LNCAP (cell line): Measurements from ENCODE around the gene BPIFA1.
A peak's percentile ranks its signal among the peaks of the same experiment; 100 is the strongest.

Experiments
- TF ChIP-seq, protein P1 (sequence below): fragments of 450-650 bp; IDR thresholded peaks from 2 replicates; pipeline ENCODE4 v1.5.1; 2017; ENCODE audit warnings: mild to moderate bottlenecking

Gene BPIFA1

DNA sequence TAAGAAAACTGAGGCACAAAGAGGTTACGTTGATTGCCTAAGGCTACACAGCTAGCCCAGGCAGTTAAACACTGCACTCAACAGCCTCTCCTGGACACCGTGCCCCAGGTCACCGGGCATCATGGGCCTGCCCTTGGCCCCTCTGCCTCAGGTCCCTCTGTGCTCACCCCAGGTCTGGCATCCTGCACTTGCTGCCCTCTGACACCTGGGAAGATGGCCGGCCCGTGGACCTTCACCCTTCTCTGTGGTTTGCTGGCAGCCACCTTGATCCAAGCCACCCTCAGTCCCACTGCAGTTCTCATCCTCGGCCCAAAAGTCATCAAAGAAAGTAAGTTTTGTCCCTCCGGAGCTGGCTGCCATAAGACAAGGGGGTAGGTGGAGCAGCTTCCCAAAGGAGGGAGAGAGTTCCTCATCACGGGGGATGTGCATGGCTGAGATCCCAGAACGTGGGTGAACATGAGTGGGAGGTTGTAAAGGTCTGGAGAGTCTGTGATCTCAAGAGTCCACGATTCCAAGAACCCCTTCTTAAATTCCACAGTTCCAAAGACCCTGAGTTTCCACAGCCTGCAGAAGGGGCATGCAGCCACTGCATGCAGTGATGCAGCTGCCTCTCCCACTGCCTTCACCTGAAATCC lies 50.2 kb downstream of the BPIFA1 start:
- TF ChIP-seq, protein P1, sequence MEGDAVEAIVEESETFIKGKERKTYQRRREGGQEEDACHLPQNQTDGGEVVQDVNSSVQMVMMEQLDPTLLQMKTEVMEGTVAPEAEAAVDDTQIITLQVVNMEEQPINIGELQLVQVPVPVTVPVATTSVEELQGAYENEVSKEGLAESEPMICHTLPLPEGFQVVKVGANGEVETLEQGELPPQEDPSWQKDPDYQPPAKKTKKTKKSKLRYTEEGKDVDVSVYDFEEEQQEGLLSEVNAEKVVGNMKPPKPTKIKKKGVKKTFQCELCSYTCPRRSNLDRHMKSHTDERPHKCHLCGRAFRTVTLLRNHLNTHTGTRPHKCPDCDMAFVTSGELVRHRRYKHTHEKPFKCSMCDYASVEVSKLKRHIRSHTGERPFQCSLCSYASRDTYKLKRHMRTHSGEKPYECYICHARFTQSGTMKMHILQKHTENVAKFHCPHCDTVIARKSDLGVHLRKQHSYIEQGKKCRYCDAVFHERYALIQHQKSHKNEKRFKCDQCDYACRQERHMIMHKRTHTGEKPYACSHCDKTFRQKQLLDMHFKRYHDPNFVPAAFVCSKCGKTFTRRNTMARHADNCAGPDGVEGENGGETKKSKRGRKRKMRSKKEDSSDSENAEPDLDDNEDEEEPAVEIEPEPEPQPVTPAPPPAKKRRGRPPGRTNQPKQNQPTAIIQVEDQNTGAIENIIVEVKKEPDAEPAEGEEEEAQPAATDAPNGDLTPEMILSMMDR, result no peak

DNA sequence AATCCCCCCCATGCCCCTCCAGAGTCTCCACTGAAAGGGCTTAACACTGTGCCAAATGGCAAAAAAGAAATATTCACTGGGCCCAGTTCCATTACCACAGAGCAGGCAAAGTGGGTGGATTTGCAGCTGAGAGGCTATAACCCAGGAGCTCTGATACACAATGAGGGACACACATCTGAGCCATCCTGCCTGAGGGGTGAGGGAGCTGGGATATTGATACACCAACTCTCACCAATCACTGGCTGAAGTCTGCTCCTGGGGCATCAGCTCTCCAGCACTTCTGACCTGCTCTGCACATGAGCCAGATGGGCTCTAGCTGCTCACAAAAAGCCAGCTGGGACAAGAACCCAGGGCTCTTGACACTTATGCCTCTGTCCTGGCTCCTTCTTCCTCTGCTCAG lies 52.1 kb downstream of the BPIFA1 start:
- TF ChIP-seq, protein P1, result no peak

DNA sequence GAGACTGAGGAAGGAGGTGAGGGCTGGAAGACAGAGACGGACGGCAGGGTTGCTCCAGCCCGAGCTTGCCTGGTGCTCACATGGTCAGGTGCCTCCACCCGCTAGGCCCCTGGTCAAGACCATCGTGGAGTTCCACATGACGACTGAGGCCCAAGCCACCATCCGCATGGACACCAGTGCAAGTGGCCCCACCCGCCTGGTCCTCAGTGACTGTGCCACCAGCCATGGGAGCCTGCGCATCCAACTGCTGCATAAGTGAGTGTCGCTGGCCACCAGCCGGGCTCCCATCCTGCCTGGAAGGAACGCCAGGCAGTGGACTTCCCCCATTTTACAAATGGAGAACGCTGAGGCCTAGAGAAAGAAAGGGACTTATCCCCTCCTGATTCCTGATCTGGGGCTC lies 55.1 kb downstream of the BPIFA1 start:
- TF ChIP-seq, protein P1, result no peak

DNA sequence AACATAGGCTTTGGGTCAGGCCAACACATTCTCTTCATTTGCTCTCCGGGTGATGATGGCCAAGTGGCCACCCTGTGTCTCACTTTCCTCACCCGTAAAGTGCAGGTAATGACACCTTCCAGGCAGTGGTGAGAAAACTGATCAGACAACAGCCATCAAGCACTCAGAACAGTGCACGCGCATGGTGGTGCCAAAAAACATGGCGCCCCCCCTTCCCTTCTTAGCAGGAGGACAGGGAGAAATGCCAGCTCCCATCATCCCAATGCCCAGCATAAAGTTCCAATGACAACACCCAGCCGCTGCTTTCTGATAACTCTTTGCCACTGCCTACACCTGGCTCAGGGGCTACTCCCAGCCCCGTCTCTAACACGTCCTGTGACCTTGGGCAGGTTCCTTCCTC lies 55.6 kb downstream of the BPIFA1 start:
- TF ChIP-seq, protein P1, result no peak

DNA sequence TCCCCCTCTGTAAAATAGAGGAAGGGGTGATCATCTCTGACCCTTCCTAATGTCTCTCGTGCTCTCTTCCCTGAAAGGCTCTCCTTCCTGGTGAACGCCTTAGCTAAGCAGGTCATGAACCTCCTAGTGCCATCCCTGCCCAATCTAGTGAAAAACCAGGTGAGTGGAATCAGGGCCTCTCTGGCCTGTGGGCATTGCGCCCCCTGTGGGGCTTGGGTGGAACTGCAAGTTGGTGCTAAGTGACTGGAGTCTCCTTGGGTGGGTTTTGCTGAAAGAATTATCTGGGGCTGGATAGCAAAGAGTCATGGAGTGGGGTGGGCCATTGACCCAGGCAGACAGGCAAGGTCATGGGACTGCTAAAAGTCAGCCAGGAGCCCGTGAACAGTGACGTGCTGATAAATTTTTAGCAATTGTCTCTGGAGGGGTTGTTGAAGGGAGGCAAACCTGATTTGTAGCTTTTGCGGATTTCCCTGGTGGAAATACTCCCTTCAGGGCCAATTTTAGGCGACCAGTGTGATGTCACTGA lies 56.1 kb downstream of the BPIFA1 start:
- TF ChIP-seq, protein P1, result peak; percentile 99
